CD1c-positive myeloid dendritic cell (primary cell): ENCODE measurements around the gene AIG1.

Experiments used
- DNase-seq: peaks from one replicate; pipeline ENCODE4 v3.0.0-alpha.2; 2016; ENCODE audit errors: extremely low spot score

Gene AIG1

DNA sequence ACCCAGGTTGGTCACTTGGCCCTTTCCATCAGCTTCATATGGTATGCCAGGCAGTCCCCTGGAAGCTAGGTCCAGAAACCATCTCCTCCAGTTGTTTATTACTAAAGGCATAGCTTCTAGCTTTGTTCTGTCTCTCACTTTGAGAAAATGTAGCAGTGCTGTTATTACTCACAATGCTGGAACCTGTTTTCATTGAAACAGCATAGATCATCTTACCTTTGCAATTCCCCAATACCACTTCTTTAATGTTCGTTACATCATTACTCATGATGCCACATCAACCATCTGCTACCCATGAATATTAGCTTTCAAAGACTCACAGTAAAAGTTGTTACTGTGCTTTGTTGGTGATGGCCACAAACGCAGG lies 301.5 kb downstream of the AIG1 start:
- DNase-seq, result no peak

DNA sequence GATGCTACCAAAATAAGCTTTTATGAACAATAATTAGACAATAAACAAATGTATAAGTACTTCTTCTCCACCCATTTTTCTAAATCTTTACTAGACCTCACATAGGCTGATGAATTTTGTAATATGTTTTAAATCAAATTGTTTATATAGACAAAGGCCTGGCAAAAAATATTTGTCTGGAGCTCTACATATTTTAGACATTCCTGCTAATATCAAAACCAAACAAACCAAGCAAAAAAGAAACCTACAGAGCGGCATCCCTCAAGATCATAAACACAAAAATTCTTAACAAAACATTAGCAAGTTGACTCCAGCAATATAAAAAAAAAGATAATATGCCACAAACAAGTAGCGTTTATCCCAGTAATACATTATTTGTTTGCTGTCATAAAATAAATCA lies 302.6 kb downstream of the AIG1 start:
- DNase-seq, result no peak

DNA sequence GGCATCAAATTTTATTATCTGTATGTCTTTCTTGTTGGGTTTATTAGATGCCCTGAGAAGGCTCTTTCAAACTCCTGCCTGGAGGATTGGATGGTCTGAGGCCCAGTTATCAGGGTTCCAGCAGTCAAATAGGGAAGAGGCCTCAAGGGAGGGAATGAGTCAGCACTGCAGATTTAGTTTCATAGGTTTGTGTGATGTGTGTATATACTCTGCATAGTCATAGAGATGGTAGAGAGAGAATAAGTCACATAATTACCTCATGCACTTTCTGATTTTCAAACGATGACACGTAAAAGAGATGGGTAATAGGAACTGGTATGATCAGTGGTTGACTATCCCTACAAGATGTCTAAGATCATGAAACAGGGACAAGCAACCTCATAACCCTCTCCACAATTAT lies 307.7 kb downstream of the AIG1 start:
- DNase-seq, result peak; percentile 27

DNA sequence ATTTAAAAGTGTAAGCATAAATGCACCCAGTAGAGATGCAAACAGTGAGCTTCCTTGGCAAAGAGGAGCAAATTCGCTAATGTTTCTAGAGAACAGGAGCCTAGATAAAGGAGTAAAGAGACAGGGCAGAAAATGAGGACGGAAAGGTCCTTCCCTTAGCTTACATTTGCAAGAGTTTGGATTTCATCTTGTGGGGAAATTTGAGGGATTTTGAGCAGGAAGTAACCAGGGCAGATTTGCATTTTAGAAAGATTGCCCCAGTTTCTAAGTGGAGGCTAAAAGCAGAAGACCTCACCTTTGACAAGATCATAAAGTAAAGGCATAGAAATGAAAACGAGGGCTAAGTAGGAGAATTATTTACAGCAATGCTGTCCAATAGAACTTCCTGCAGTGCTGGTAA lies 309.3 kb downstream of the AIG1 start:
- no peak for DNase-seq

DNA sequence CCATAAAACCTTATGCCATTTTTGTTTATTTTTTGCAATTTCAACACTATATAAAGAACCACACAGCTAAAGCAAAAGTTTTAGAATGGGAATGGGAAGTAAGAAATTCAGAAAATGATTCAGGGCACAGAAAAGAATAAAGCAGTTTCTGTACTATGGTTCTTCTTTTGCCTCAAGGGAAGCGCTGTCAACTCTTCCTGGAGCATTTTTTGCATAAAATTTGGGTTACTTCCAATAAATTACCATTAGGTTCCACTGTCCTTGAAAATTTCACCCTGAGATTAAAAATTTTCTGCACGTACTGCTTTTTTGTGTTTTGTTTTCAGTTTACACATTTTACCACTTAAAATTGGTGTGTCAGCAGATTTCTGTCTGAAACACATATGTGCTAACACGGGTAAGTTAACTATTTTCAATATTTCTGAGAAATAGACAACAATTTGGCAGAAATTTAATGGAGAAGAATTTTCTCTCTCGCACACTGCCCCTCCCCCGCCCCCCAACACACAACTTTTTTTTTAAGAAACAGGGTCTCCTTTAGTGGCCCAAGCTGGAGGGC lies 310.2 kb downstream of the AIG1 start:
- no peak for DNase-seq

DNA sequence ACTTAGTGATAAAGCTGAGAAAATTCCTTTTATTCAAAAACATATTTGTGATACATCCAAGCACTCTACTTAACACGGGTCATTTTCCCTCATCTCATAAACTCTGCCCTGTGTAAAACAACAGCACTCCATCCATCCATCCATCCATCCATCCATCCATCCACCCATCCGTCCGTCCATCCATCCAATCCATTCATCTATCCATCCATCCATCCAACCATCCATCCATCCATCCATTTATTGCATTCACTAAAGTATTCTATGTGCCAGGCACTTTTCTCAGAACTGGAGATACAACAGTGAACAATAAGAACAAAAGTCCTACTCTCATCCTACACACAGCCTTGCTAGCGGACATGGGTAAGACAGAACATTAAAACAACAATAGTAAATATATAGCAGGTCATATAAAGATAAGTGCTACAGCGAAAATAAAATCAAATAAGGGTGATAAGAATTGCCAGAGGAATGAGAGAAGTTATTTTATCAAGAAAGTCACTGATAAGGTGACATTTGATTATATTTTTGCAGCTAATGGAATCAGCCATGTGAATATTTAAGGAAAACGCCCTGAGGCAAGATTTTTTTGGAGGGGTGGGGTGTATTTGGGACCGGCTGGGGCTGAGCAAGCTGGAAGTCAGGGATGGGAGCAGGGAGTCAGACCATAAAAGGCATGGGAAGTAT lies 311.7 kb downstream of the AIG1 start:
- no peak for DNase-seq

DNA sequence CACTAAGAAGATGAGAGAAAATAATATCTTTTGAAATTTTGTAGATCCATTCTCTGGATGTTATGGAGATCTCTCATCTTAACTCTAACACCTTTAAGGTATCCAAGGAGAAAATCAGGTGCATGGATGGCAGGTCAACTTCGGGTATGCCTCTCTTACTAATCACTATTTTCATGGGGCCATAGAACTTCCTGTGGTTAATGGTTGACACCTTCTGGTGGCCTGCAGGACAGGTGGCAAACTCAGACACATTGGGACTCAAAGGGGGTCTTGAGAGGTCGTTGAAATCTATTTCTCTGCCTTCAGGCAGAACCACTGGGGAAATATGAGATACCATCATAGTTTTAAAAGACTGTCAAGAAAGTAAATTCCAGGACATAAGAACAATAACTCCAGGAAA lies 313.3 kb downstream of the AIG1 start:
- no peak for DNase-seq

DNA sequence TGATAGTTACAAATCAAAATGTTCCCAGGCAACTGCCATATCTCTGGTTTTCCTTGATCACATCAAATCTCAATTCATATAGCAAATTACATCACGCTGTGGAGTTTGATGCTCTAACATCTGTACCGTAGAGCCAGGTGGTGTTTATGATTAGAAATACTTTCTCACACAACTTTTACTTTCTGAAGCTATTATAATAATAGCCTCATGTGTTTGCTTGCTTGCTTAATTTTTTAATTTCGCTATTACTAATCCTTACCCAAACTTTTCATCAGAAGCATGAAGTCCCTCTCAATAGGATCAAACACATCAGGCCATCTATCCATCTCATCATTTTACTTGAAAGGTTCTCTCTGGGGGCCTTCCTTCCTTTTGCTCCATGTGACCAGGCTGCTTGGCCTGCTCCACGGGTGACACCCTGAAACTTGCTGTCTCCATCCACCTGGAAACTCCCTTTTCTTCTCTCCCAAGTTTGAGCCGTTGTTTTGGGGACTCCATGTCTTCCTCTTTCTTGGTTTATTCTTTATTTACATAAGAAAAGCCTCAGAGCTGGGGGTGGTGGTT lies 314.4 kb downstream of the AIG1 start:
- no peak for DNase-seq

DNA sequence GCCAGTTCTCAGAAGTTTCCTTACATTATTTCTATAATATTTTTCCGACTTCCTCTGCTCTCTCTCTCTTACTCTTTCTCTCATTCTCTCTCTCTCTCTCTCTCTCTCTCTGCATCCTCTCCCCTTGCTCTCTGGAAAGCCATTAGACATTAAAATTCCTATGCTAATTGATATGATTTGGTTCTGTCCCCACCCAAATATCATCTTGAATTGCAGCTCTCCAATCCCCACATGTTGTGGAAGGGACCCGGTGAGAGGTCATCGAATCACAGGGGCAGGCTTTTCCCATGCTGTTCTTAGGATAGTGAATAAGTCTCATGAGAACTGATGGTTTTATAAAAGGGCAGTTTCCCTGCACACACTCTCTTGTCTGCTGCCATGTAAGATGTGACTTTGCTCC lies 315.7 kb downstream of the AIG1 start:
- DNase-seq, result no peak

DNA sequence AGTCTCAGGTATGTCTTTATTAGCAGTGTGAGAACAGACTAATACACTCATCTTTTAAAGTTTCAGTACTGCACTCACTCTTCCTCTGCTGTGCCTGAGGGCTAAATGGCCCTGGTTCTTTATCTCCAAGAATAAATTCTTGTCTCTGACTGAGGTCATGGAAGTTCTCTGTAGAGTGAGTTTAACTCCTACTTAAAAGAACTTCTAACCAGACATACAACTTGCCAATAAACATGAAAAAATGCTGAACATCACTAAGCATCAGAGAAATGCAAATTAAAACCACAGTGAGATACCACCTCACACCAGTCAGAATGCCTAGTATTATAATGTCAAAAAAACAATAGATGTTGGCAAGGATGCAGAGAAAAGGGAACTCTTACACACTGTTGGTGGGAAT lies 316.2 kb downstream of the AIG1 start:
- no peak for DNase-seq

DNA sequence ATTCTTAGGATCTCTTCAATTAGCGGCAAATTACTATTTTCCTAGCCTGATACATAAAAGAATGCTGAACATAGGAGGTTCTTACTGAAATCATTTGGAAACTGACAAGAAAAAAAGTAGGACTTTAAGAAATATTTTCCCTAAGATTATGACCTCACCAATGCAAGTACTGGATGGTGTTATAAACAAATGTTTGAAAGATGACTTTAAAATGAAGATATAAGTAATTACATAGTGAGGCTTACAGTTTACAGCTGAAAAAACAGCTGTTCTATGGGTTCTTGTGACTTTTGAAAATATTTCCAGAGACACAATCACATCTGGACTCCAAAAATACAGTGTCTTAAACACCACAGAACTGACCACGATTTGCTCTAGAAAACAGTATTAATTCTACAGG lies 324.9 kb downstream of the AIG1 start:
- no peak for DNase-seq

DNA sequence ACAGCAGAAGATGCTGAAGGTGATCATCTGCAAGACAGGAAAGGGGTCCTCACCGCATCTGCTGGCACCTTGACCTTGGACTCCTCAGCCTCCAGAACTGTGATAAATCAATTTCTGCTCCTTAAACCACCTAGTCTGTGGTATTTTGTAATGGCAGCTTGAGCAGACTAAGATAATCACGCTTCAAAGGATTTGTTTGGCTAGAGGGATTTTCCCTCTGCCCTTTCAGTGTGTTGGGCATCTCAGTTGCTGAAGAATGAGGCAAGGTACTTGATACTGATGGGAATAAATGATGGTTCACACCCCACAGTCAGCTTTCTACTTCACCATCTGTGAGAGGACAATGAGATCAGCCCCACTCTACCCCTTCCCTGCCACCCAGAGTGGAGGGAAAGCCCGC lies 329.6 kb downstream of the AIG1 start:
- DNase-seq, result no peak
